HepG2 (cell line): ENCODE results near the gene ADGRG6. TPM values are rescaled to one million over a fixed set of nuclear protein-coding genes. Genes with fewer than 3 reads are reported as not detected.
A peak's percentile ranks its signal among the peaks of the same experiment; 100 is the strongest.

Experiments used
- ATAD3A ChIP-seq: sonication (generic); formaldehyde crosslinking; IDR thresholded peaks from 2 replicates; pipeline ENCODE4 v1.4.0; 2020; ENCODE audit warnings: missing genetic modification reagents
- ATF6 ChIP-seq: sonication (generic); formaldehyde crosslinking; conservative IDR thresholded peaks from 2 replicates; pipeline ENCODE4 v1.4.0; 2020; ENCODE audit warnings: missing genetic modification reagents
- CEBPG ChIP-seq: IDR thresholded peaks from 2 replicates; pipeline ENCODE4 v1.6.1; 2016
- CENPX ChIP-seq: sonication (generic); formaldehyde crosslinking; IDR thresholded peaks from 2 replicates; pipeline ENCODE4 v1.9.0; 2021; ENCODE audit warnings: mild to moderate bottlenecking, missing genetic modification reagents, moderate library complexity
- EED ChIP-seq: sonication (generic); formaldehyde crosslinking; IDR thresholded peaks from 2 replicates; pipeline ENCODE4 v1.5.0; 2020; ENCODE audit warnings: mild to moderate bottlenecking, missing genetic modification reagents
- GATAD2A ChIP-seq: IDR thresholded peaks from 2 replicates; pipeline ENCODE4 v1.6.1; 2016
- GMEB2 ChIP-seq: IDR thresholded peaks from 2 replicates; pipeline ENCODE4 v1.6.1; 2016; ENCODE audit warnings: missing biosample characterization, missing genetic modification reagents, low read depth
- KDM5A ChIP-seq: fragments of 200-600 bp; sonication (generic); IDR thresholded peaks from 2 replicates; pipeline ENCODE4 v1.7.0; 2018; ENCODE audit warnings: antibody characterized with exemption, mild to moderate bottlenecking, low read length, borderline replicate concordance
- NCOA5 ChIP-seq: sonication (generic); formaldehyde crosslinking; IDR thresholded peaks from 2 replicates; pipeline ENCODE4 v1.4.0; 2020; ENCODE audit warnings: missing genetic modification reagents
- PPARG ChIP-seq: conservative IDR thresholded peaks from 2 replicates; pipeline ENCODE4 v1.6.1; 2016; ENCODE audit warnings: missing biosample characterization, missing genetic modification reagents
- REL ChIP-seq: sonication (generic); formaldehyde crosslinking; conservative IDR thresholded peaks from 2 replicates; pipeline ENCODE4 v1.8.0; 2022; ENCODE audit warnings: mild to moderate bottlenecking, missing genetic modification reagents, moderate library complexity
- SALL1 ChIP-seq: sonication (generic); formaldehyde crosslinking; IDR thresholded peaks from 2 replicates; pipeline ENCODE4 v1.8.0; 2022; ENCODE audit warnings: mild to moderate bottlenecking, missing genetic modification reagents
- SNAPC2 ChIP-seq: sonication (generic); formaldehyde crosslinking; IDR thresholded peaks from 2 replicates; pipeline ENCODE4 v1.8.1; 2022; ENCODE audit warnings: mild to moderate bottlenecking, missing genetic modification reagents
- SUZ12 ChIP-seq: fragments of 150-350 bp; IDR thresholded peaks from 2 replicates; pipeline ENCODE4 v1.6.1; 2014; ENCODE audit warnings: low read depth, low read length
- THAP8 ChIP-seq: sonication (generic); formaldehyde crosslinking; IDR thresholded peaks from 2 replicates; pipeline ENCODE4 v1.5.1; 2020; ENCODE audit warnings: missing genetic modification reagents, mild to moderate bottlenecking, borderline replicate concordance
- THAP9 ChIP-seq: sonication (generic); formaldehyde crosslinking; IDR thresholded peaks from 2 replicates; pipeline ENCODE4; 2020; ENCODE audit warnings: missing genetic modification reagents, mild to moderate bottlenecking, borderline replicate concordance
- WIZ ChIP-seq: sonication (generic); formaldehyde crosslinking; IDR thresholded peaks from 2 replicates; pipeline ENCODE4 v1.5.1; 2020; ENCODE audit warnings: mild to moderate bottlenecking, missing genetic modification reagents
- ZFX ChIP-seq: sonication (generic); formaldehyde crosslinking; IDR thresholded peaks from 2 replicates; pipeline ENCODE4 v1.4.0; 2020; ENCODE audit warnings: mild to moderate bottlenecking, low read depth, missing genetic modification reagents, moderate library complexity
- ZNF10 ChIP-seq: sonication (generic); formaldehyde crosslinking; IDR thresholded peaks from 2 replicates; pipeline ENCODE4 v1.4.0; 2020; ENCODE audit warnings: mild to moderate bottlenecking, low read depth, missing genetic modification reagents, borderline replicate concordance
- ZNF343 ChIP-seq: sonication (generic); formaldehyde crosslinking; IDR thresholded peaks from 2 replicates; pipeline ENCODE4 v1.4.0; 2020; ENCODE audit warnings: mild to moderate bottlenecking, missing genetic modification reagents
- ZNF572 ChIP-seq: sonication (generic); formaldehyde crosslinking; IDR thresholded peaks from 2 replicates; pipeline ENCODE4 v1.5.1; 2020; ENCODE audit warnings: mild to moderate bottlenecking, missing genetic modification reagents
- polyA plus RNA-seq, 8 experiments: library from polyadenylated mRNA; depleted of rRNA in 3 of 8; stranded (reverse) in 7 of 8; unstranded in 1 of 8; fragments of >200 nt; fragmentation: Illumina TruSeq in 4 of 8; extraction: Trizol in 4 of 8; gene quantifications; 2 replicates each; pipeline versions ENCODE4 v1.2.1 to v1.2.3, GENCODE V29; 2011 to 2016; ENCODE audit warnings: low read depth in 4 of 8, missing spikeins in 1 of 8, mixed read lengths in 1 of 8; ENCODE audit not compliant: insufficient read depth in 1 of 8
- total RNA-seq, 5 experiments: library from RNA; depleted of rRNA; stranded (reverse); fragments of >200 nt; fragmentation: Illumina TruSeq; extraction: Trizol; gene quantifications; 2 replicates each; pipeline ENCODE4 v1.2.3, GENCODE V29; 2016; ENCODE audit warnings: low read depth in 1 of 5

The ADGRG6 gene
- total and polyA plus RNA-seq, 2 of the 13 experiments (the other 11 are each of a cell fraction or from before 2014, with no cell fraction given): 129 to 249 TPM

GRCh38 chr6:142296975-142297604 lies 4.7 kb upstream of the ADGRG6 start (continued):
- TF ChIP-seq THAP9 (CRISPR knock-in tag): no peak
- peak; percentile 67 for TF ChIP-seq ZFX (CRISPR knock-in tag)
- no peak for TF ChIP-seq GMEB2
- TF ChIP-seq SNAPC2 (CRISPR knock-in tag): peak; percentile 83; the same call in 1 of the 2 replicates
- TF ChIP-seq ZNF10: no peak
- no peak for TF ChIP-seq ZNF572 (CRISPR knock-in tag)
- TF ChIP-seq SUZ12: no peak
- no peak for TF ChIP-seq WIZ (CRISPR knock-in tag)
- no peak for TF ChIP-seq EED (CRISPR knock-in tag)
- no peak for TF ChIP-seq NCOA5 (CRISPR knock-in tag)
- TF ChIP-seq ATF6 (CRISPR knock-in tag): no peak
- no peak for TF ChIP-seq THAP8 (CRISPR knock-in tag)
- peak; percentile 86 for TF ChIP-seq GATAD2A (CRISPR knock-in tag)
- TF ChIP-seq CEBPG: peak; percentile 62
- no peak for TF ChIP-seq ATAD3A (CRISPR knock-in tag)
- TF ChIP-seq PPARG (CRISPR knock-in tag): 0 out of 2 replicates have a peak, but pooled peaks have one; percentile 39
- TF ChIP-seq REL (CRISPR knock-in tag): no peak
- no peak for TF ChIP-seq CENPX (CRISPR knock-in tag)
- no peak for TF ChIP-seq ZNF343 (CRISPR knock-in tag)
- peak; percentile 97 for TF ChIP-seq SALL1
- TF ChIP-seq KDM5A: no peak
